Skin epidermis (tissue), 12 donors: Measurements from ENCODE around the gene NISCH.

Source experiments
- H3K27ac ChIP-seq, 21 experiments: fragments of 200-600 bp; sonication (generic) in 11 of 21; one replicate each; pipeline ENCODE4 v1.5.0; 2020; ENCODE audit warnings: mild to moderate bottlenecking in 3 of 21, inconsistent platforms in 2 of 21, moderate library complexity in 2 of 21
- H3K4me3 ChIP-seq, 7 experiments: fragments of 200-600 bp; sonication (generic) in 2 of 7; one replicate each; pipeline ENCODE4 v1.5.0; 2020; ENCODE audit warnings: inconsistent platforms in 2 of 7, mild to moderate bottlenecking in 2 of 7, moderate library complexity in 1 of 7

Gene NISCH

GRCh38 chr3:52458770-52459545 lies 3.6 kb downstream of the NISCH start:
- Histone ChIP-seq H3K27ac (no peak overlapping the region), H3K4me3 (no peak overlapping the region)

- H3K4me3 ChIP-seq, result no peak overlapping the region
- peak overlapping the region in 1 of 21 experiments; percentile 46 for H3K27ac ChIP-seq
These were observed 6.5 kb downstream of the NISCH start for GRCh38 chr3:52461874-52462273.

DNA sequence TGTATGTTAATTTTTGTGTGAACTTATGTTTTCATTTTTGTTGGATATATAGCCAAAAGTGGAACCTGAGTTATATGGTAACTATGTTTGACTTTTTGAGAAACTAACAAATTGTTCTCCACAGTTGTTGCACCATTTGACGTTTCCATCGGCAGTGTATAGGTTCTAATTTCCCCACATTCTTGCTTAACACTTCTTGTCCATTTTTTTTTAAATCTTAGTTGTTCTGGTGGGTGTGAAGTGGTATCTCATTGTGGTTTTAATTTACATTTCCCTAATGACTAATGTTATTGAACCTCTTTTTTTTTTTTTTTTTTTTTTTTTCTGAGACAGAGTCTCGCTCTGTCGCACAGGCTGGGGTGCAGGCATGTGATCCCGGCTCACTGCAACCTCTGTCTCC lies 8.0 kb downstream of the NISCH start:
- H3K27ac ChIP-seq, result no peak overlapping the region
- no peak overlapping the region for H3K4me3 ChIP-seq

DNA sequence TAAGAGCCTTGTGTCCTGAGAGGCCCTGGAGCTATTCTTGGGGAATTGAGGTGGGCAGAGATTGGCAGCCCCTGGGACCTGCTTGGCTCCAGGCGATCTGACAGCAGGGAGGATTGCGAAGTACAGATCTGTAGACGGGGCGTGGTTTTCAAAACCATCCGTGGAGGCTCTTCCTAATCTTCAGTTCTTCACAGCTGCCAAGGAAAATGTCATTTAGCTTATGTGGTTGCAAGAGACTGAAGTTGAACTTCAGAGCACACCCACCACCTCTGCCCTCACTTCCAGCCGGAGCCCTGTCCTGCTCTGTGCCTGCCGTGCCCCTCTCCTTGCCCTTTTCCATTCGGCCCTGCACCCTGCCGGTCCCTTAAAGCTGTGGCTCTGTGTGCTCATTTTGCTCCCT lies 12.9 kb downstream of the NISCH start:
- H3K27ac ChIP-seq, result peak overlapping the region in 2 of 21 experiments; percentile 26 to 37
- H3K4me3 ChIP-seq, result no peak overlapping the region

DNA sequence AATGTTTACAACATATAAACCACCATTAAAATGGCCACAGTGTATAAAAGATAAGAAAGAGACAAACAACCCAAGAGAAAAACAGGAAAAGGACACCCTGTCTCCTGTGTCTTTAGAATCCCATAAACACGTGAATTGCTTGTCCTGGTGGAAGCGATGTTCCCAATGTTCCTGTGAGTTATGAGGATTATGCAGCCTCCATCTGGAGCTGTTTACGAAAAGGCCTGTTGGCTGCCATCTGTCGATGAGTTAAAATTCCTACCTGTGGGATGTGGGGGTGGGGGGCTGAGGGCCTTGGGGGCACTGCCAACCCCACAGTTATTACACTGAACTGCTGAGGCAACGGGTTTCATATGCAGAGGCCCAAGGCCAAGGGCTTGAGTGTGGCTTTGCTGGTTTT lies 13.6 kb downstream of the NISCH start:
- Histone ChIP-seq H3K4me3 (no peak overlapping the region), H3K27ac (no peak overlapping the region)

DNA sequence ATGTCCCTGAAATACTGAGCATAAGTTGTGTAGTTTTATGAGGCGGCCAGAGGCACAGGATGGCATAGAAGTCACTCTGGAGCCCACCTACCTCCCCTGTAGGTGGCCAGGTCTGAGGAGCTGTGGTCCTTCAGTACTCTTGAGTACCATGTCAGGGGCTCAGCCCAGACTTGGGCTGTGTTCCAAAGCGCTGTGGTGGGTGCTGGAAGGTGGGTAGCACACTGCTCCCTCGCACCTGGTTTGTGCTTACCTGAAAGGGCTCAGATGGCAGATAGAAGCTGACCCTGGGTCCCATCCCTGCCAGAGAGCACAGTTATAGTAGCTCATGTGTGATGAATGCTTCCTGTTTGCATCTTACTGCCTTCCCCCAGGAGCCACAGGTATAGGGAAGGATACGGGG lies 15.5 kb downstream of the NISCH start:
- no peak overlapping the region for H3K4me3 ChIP-seq
- H3K27ac ChIP-seq, result peak overlapping the region in 1 of 21 experiments; percentile 9

GRCh38 chr3:52471371-52472238 lies 16.2 kb downstream of the NISCH start:
- Histone ChIP-seq H3K27ac (peak overlapping the region in 1 of 21 experiments; percentile 9), H3K4me3 (no peak overlapping the region)

- H3K4me3 ChIP-seq, result no peak overlapping the region
- peak overlapping the region in 2 of 21 experiments; percentile 16 to 49 for H3K27ac ChIP-seq
These were observed 17.0 kb downstream of the NISCH start for GRCh38 chr3:52472239-52473000.

DNA sequence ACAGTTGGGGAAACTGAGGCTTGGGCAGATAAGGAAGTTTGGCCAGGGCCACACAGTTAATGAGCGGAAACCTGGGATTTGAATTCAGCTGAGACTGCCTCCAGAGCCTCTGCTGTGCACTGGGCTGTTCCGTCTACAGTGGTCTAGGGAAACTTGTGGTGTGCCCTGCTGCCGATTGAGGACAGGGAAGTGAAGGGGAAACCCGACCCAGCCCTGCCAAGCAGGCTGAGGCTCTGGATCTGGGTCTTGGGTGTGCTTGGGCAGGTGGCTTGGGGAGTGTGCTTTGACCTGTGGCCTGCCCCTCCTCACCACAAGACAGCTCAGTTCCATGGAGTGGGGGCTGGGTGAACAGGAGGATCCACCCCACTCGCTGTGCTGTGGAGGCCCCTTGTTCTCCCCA lies 17.6 kb downstream of the NISCH start:
- Histone ChIP-seq H3K4me3 (no peak overlapping the region), H3K27ac (peak overlapping the region in 5 of 21 experiments; percentile 3 to 49 (median 25))

DNA sequence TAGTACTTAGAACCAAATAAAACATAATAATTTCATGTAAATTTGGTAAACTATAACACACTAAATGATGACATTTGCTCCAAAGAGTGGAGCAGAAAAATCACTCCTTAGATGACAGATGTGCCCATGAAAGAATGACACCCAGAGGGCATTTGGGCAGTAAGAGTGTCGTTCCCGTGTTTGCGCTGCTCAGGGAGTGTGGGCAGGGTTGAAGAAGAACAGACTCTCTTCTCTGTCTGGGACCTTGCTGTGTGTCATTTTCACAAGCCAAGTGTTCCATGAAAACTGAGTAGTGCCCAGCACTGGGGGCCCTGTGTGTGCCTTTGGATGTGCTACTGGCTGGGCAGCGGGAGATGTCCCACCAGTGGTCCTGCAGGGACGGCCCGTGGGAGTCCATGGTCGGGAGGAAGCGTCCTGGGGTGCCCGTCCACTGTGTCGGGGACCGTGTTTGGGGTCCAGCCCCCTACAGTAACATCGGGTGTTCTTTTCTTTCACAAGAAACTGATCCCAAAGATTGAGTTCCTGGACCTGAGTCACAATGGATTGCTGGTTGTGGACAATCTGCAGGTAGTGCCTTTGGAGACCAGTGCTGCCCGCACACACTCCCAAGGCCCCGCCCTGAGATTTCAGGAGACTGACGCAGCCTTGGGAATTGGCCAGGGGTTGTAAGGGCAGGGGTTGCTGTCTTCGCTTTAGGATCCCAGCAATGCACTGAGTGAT lies 21.8 kb downstream of the NISCH start:
- no peak overlapping the region for H3K27ac ChIP-seq
- H3K4me3 ChIP-seq, result no peak overlapping the region

DNA sequence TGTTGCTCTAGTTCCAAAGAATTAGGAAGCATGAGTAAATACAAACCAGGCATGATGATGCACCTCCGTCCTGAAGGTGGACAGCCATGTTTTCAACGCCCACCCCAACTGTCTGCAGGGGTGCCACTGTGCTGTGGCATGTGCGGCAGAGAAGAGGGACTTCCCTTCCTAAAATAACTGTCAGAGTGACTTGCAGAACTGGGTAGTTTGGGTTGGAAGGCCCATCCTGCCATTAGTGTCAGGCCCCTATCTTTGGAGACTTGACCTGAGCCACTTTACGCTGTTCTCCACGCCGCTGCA lies 22.3 kb downstream of the NISCH start:
- no peak overlapping the region for H3K4me3 ChIP-seq
- H3K27ac ChIP-seq, result no peak overlapping the region

DNA sequence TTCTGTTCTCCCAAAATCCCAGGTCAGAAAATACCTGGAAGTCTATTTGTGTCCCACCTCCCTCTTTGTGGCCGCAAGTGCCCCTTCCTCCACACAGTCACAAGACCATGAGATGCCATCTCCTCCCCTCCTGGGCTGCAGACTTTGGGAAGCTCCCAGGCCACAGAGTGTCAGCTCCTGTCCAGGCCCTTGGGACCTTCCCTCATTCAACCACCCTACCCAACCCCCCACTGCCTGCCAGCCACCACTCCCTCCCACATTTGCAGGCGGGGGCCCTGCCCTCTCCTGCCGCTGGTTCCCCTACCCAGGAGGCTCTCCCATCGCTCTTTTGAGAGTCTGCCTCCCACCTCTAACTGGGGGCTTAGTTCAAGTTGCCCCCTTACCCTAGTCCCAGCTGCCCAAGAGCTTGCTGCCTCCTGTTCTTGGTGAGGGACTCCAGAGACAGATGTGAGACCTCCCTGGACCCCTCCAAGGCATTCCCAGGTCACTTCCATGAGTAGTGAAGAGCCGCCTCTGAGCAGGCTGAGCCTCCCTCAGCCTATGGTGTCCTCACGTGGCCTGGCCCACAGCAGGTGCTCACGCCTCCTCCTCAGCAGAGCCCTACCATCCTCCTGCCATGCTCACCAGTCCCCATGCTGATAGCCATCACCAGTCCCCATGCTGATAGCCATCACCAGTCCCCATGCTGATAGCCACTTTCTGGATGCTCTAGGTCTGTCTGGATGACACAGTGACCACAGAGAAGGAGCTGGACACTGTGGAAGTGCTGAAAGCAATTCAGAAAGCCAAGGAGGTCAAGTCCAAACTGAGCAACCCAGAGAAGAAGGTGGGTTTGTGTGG lies 23.9 kb downstream of the NISCH start:
- no peak overlapping the region for H3K4me3 ChIP-seq
- no peak overlapping the region for H3K27ac ChIP-seq

DNA sequence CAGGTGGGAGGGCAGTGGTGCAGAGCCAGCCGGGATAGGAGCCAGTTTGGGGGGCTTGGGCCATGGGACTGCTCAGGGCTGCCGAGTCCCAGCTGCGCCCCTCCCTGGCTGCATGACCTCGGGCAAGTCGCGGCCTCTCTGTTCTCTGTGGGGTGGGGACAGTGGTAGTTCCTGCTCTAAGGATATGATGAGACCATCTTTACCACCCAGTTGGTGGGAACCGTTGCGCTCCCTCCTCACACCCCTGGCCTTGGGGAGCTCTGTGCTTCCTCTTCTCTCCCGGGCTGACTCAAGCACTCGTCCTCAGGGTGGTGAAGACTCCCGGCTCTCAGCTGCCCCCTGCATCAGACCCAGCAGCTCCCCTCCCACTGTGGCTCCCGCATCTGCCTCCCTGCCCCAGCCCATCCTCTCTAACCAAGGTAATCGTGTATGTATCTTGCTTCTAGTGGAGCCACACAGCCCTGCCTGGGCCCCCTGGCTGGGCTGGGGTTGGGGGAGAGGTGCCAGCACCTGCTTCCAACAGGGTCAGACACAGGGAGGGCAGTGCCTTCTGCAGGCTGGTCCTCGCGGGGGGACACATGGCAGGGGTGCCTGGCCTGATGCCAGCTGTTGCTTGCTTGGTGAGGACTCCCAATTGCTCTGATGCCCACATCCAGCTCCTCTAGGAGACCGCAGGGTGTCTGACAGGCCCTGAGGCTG lies 24.6 kb downstream of the NISCH start:
- Histone ChIP-seq H3K27ac (peak overlapping the region in 1 of 21 experiments; percentile 35), H3K4me3 (no peak overlapping the region)

DNA sequence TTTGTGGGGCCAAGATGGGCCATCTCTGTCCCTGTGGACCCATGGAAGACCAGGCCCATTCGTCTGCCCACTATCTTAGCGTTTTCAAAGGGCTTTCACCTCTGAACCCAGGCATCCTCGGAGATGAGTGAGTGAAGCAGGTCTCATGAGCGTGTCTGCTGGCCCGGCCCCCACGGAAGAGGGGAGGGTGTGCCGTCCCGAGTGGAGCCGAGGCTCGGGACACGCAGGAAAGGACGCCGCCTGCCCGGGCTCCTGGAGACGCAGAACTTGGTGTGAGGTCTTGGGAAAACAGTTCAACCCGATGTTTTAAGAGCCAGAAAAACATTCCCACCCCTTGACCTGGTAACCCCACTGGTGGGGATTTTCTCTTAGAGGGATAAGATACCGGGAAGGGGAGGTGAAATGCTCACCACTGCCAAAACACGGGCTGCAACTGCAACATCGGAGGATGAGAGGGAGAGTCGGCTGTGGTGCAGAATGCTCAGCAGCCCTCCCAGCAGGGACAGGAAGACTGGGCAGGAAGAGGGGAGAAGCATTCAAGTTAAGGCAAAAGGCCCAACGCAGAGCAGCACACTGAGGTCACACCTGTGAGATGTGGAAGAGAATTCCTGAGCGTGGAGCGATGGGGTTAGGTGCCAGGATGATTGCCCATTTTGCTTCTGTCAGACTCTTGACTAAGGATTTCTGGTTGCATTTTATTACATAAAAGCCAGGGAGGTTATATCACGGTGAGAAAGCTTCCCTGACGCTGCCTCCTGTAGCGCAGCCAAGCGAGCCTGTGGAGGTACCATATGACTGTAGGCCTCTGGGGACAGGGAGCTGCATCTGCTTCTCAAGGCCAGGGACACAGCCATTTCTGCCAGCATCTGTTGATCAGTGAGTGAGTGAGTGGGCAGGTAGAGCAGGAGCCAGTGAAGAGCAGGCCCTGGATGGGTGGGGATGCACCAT lies 25.6 kb downstream of the NISCH start:
- peak overlapping the region in 1 of 21 experiments; percentile 35 for H3K27ac ChIP-seq
- no peak overlapping the region for H3K4me3 ChIP-seq

GRCh38 chr3:52481819-52482521 lies 26.6 kb downstream of the NISCH start:
- no peak overlapping the region for H3K4me3 ChIP-seq
- H3K27ac ChIP-seq, result no peak overlapping the region

DNA sequence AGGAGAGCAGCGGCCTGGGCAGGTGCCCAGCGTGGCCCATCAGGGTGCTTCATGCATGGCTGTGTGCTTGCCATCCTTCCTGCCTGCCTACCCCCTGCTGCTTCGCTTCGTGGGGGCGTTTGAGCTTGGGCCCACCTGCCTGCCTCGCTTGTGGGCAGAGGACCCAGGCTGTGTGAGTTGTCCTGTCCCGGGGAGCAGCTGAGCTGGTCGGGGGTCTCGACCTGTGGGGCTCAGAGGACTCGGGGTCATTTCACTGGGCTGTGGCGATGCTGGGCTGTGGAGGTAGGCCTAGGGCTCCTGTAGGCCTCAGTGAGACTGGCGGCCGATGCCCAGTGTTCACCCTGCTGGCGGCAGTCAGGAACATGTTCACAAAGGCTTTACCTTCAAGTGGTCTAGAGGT lies 27.7 kb downstream of the NISCH start:
- Histone ChIP-seq H3K27ac (peak overlapping the region in 16 of 21 experiments; percentile 8 to 71 (median 38)), H3K4me3 (no peak overlapping the region)
